K562 (cell line): ENCODE results near the gene B3GLCT. TPM values are rescaled to one million over a fixed set of nuclear protein-coding genes. Genes with fewer than 3 reads are reported as not detected.

Experiments
- ATAC-seq: fragments of 200-7000 bp; cut with Tn5 transposase; 3 replicates; pipeline ENCODE4 v1.9.1; 2020; ENCODE audit warnings: moderate library complexity
- BruUV-seq: library from RNA; stranded (reverse); fragments of 400-500 nt; replicated peaks from 2 replicates; lab custom pipeline; 2021; lab: Mats Ljungman, UMichigan
- CTCF ChIA-PET: fragments of 300-600 bp; formaldehyde crosslinking; extraction: SDS; loops from one replicate; lab custom pipeline; 2021; ENCODE audit warnings: low intra/inter-chr PET ratio; lab: Yijun Ruan, JAX
- POLR2A ChIA-PET: fragments of 300-600, 350-650 bp; sonication (Branson Sonifier 250); formaldehyde crosslinking; extraction: SDS; loops from one replicate; lab custom pipeline; 2021; ENCODE audit warnings: antibody characterized with exemption, inconsistent platforms; lab: Yijun Ruan, JAX
- DNase-seq, 4 experiments: peaks; one replicate each; pipeline versions ENCODE4 v3.0.0 to v3.0.0-alpha.2; 2011 to 2018; ENCODE audit warnings: low spot score in 3 of 4, mixed read lengths in 3 of 4; ENCODE audit errors: extremely low read depth in 1 of 4
- FAIRE-seq: peaks from 2 replicates; lab custom pipeline; 2011; peaks lifted over from hg19 to GRCh38; lab: Jason Lieb, UNC
- H2AFZ ChIP-seq: 2 replicates; pipeline ENCODE4 v1.6.0; 2011; ENCODE audit warnings: low read depth, low read length, control low read depth, inconsistent platforms
- H3K27ac ChIP-seq: fragments of 200-600 bp; 3 replicates; pipeline ENCODE4 v1.8.0; 2011; ENCODE audit warnings: low read depth, mild to moderate bottlenecking, control low read depth, inconsistent platforms, low read length, moderate library complexity, mixed read lengths; ENCODE audit errors: extremely low read depth
- H3K27me3 ChIP-seq, 2 experiments: fragments of 300-600 bp in 1 of 2; 2 replicates in 1 of 2; 3 replicates in 1 of 2; pipeline versions ENCODE4 v1.6.0 to v1.8.0; 2011; ENCODE audit warnings: inconsistent platforms in 2 of 2, low read length in 2 of 2, mild to moderate bottlenecking in 1 of 2, mixed read lengths in 1 of 2, moderate library complexity in 1 of 2; ENCODE audit not compliant: control insufficient read depth in 2 of 2, insufficient read depth in 2 of 2
- H3K36me3 ChIP-seq: fragments of 300-600 bp; 3 replicates; pipeline ENCODE4 v1.8.0; 2011; ENCODE audit warnings: mild to moderate bottlenecking, low read length, inconsistent platforms; ENCODE audit not compliant: control insufficient read depth, insufficient read depth
- H3K4me1 ChIP-seq, 2 experiments: fragments of 200-600 bp in 1 of 2; replicated peaks in 1 of 2; 2 replicates in 1 of 2; 3 replicates in 1 of 2; pipeline versions ENCODE4 v1.5.1 to v1.8.0; 2011; ENCODE audit warnings: inconsistent platforms in 2 of 2, low read length in 2 of 2, mild to moderate bottlenecking in 1 of 2, mixed read lengths in 1 of 2, moderate library complexity in 1 of 2; ENCODE audit not compliant: control insufficient read depth in 2 of 2, insufficient read depth in 2 of 2
- H3K4me2 ChIP-seq: 2 replicates; pipeline ENCODE4 v1.6.1; 2011; ENCODE audit warnings: low read length, control low read depth, inconsistent platforms, mixed read lengths; ENCODE audit not compliant: insufficient read depth
- H3K4me3 ChIP-seq: fragments of 200-600 bp; sonication (generic), shearing (Covaris generic); 2 replicates; pipeline ENCODE4 v1.5.1; 2016; ENCODE audit warnings: control low read depth, inconsistent platforms
- H3K79me2 ChIP-seq: fragments of 200-600 bp; 3 replicates; pipeline ENCODE4 v1.8.0; 2011; ENCODE audit warnings: low read length, inconsistent platforms; ENCODE audit not compliant: control insufficient read depth, insufficient read depth
- H3K9ac ChIP-seq, 2 experiments: 2 replicates each; pipeline versions ENCODE4 v1.6.0 to v1.6.1; 2011; ENCODE audit warnings: low read depth in 2 of 2, low read length in 2 of 2, control low read depth in 1 of 2, inconsistent platforms in 1 of 2, mild to moderate bottlenecking in 1 of 2, mixed read lengths in 1 of 2; ENCODE audit not compliant: insufficient read depth in 1 of 2
- H3K9me1 ChIP-seq: one replicate; pipeline ENCODE4 v1.6.0; 2011; ENCODE audit warnings: inconsistent platforms, mild to moderate bottlenecking, low read length, moderate library complexity; ENCODE audit not compliant: control insufficient read depth, insufficient read depth
- H3K9me3 ChIP-seq: replicated peaks from 2 replicates; pipeline ENCODE4 v1.5.1; 2011; ENCODE audit warnings: low read depth, low read length, inconsistent platforms; ENCODE audit not compliant: control insufficient read depth, insufficient read depth
- H4K20me1 ChIP-seq: replicated peaks from 2 replicates; pipeline ENCODE4 v1.6.1; 2011; ENCODE audit warnings: low read length, inconsistent platforms, mixed read lengths; ENCODE audit not compliant: control insufficient read depth, insufficient read depth
- ARID2 ChIP-seq: fragments of 450-650 bp; IDR thresholded peaks from 2 replicates; pipeline ENCODE4 v1.6.1; 2017; ENCODE audit warnings: antibody characterized with exemption, mild to moderate bottlenecking
- BDP1 ChIP-seq: IDR thresholded peaks from 3 replicates; pipeline ENCODE4 v1.6.1; 2011; ENCODE audit not compliant: insufficient read length, insufficient read depth
- BHLHE40 ChIP-seq: IDR thresholded peaks from 2 replicates; pipeline ENCODE4 v1.6.1; 2011; ENCODE audit warnings: low read length, improper control_type of control experiment
- E2F1 ChIP-seq: sonication (generic); formaldehyde crosslinking; IDR thresholded peaks from 2 replicates; pipeline ENCODE4 v1.8.1; 2023; ENCODE audit warnings: mild to moderate bottlenecking, missing genetic modification reagents, moderate library complexity
- ELK1 ChIP-seq: sonication (generic); formaldehyde crosslinking; IDR thresholded peaks from 2 replicates; pipeline ENCODE4 v1.8.1; 2022; ENCODE audit warnings: missing genetic modification reagents
- ETS2 ChIP-seq: IDR thresholded peaks from 2 replicates; pipeline ENCODE4 v1.6.1; 2016; ENCODE audit warnings: borderline replicate concordance, missing genetic modification characterization, mild to moderate bottlenecking, moderate library complexity, missing compliant biosample characterization; ENCODE audit not compliant: poor library complexity, severe bottlenecking
- KAT2B ChIP-seq: IDR thresholded peaks from one replicate; pipeline ENCODE4 v1.6.1; 2012; ENCODE audit warnings: low read depth, mild to moderate bottlenecking, control low read depth, inconsistent platforms, low read length, moderate library complexity
- LARP7 ChIP-seq: fragments of 450-650 bp; IDR thresholded peaks from 2 replicates; pipeline ENCODE4 v1.6.1; 2016
- MAFK ChIP-seq: IDR thresholded peaks from 2 replicates; pipeline ENCODE4 v1.6.1; 2011; ENCODE audit warnings: low read length, improper control_type of control experiment
- SMARCA5 ChIP-seq: fragments of 450-650 bp; IDR thresholded peaks from 2 replicates; pipeline ENCODE4 v1.6.1; 2016
- SUPT5H ChIP-seq: fragments of 450-650 bp; IDR thresholded peaks from 2 replicates; pipeline ENCODE4 v1.6.1; 2016
- TRIM24 ChIP-seq, 2 experiments: fragments of 450-650 bp; IDR thresholded peaks; 2 replicates each; pipeline ENCODE4 v1.6.1; 2016
- ZBTB8A ChIP-seq: fragments of 450-650 bp; IDR thresholded peaks from 2 replicates; pipeline ENCODE4 v1.6.1; 2018; ENCODE audit warnings: mild to moderate bottlenecking, moderate library complexity; ENCODE audit not compliant: partially characterized antibody
- WGBS: fragments of 100-300 bp; shearing (Covaris generic); methylation state at CpG from one replicate; pipeline ENCODE4 v1.1.6; 2016; ENCODE audit warnings: low coverage, mixed read lengths; ENCODE audit not compliant: insufficient coverage; ENCODE audit errors: missing lambda C conversion rate; 5-methylcytosine and 5-hydroxymethylcytosine counted together
- in situ Hi-C: fragments of 300-500 bp; cut with MboI; formaldehyde crosslinking; loops from 4 replicates; pipeline ENCODE4 v1.15.0; 2018; ENCODE audit warnings: inconsistent platforms, mixed read lengths
- intact Hi-C: fragments of 100-400 bp; cut with micrococcal nuclease; formaldehyde crosslinking; loops from 2 replicates; pipeline ENCODE4 v1.14.2; 2022
- polyA plus RNA-seq, 8 experiments: library from polyadenylated mRNA; depleted of rRNA in 4 of 8; stranded (reverse) in 5 of 8; unstranded in 3 of 8; fragments of >200 nt; fragmentation: Nextera tagmentation in 2 of 8; fragmentation: Illumina TruSeq in 1 of 8; extraction: Ambion mirVana in 2 of 8; extraction: Trizol in 1 of 8; gene quantifications; 2 replicates each; pipeline versions ENCODE4 v1.2.1 to v1.2.3, GENCODE V29; 2011 to 2014; ENCODE audit warnings: inconsistent platforms in 1 of 8, missing spikeins in 1 of 8
- total RNA-seq, 7 experiments: library from RNA; depleted of rRNA in 6 of 7; stranded (reverse); fragments of >200 nt in 6 of 7; fragmentation: Illumina TruSeq in 2 of 7; extraction: Trizol in 2 of 7; gene quantifications; 2 replicates each; pipeline versions ENCODE4 v1.2.1 to v1.2.3, GENCODE V29; 2011 to 2021; ENCODE audit warnings: low replicate concordance in 1 of 7

Gene B3GLCT
- total and polyA plus RNA-seq, 9 of the 15 experiments (the other 6 are each of a cell fraction or from before 2014, with no cell fraction given), result 1.1 to 5.1 (median 2.9) TPM

GRCh38 chr13:31267126-31267784, 67.5 kb downstream of the B3GLCT start (continued):
- TF ChIP-seq ZBTB8A (no peak), KAT2B (no peak)

GRCh38 chr13:31274390-31274789, 74.6 kb downstream of the B3GLCT start:
- Histone ChIP-seq H3K27me3 (no peaks in the 10 kb centered on the region), H3K36me3 (no peaks in the 10 kb centered on the region), H3K79me2 (no peaks in the 10 kb centered on the region), H3K4me2 (no peak overlapping the region), H2AFZ (no peak overlapping the region), H4K20me1 (no peaks in the 10 kb centered on the region), H3K4me3 (no peak overlapping the region), H3K9me3 (no peaks in the 10 kb centered on the region), H3K9me1 (no peaks in the 10 kb centered on the region), H3K9ac (no peak overlapping the region), H3K27ac (no peak overlapping the region), H3K4me1 (no peaks in the 10 kb centered on the region)
- DNase-seq (no peak), ATAC-seq (no peak), FAIRE-seq (no peak)
- 36% methylated on average over 4 of the region's 4 CpGs for WGBS
- ChIA-PET POLR2A (no interaction called here), CTCF (no interaction called here)
- in situ Hi-C loops, result no loop called here
- BruUV-seq, result no TSS peak
- intact Hi-C loops, result no loop called here
- TF ChIP-seq BDP1 (no peak), MAFK (no peak), LARP7 (no peak), ETS2 (tag) (no peak), SUPT5H (no peak), SMARCA5 (no peak), E2F1 (CRISPR knock-in tag) (no peak), BHLHE40 (no peak), ARID2 (no peak), ELK1 (no peak), TRIM24 (IDR thresholded peaks at IDR 0.05) (no peak)
